ENCODE data around the gene ETV5.

DNA sequence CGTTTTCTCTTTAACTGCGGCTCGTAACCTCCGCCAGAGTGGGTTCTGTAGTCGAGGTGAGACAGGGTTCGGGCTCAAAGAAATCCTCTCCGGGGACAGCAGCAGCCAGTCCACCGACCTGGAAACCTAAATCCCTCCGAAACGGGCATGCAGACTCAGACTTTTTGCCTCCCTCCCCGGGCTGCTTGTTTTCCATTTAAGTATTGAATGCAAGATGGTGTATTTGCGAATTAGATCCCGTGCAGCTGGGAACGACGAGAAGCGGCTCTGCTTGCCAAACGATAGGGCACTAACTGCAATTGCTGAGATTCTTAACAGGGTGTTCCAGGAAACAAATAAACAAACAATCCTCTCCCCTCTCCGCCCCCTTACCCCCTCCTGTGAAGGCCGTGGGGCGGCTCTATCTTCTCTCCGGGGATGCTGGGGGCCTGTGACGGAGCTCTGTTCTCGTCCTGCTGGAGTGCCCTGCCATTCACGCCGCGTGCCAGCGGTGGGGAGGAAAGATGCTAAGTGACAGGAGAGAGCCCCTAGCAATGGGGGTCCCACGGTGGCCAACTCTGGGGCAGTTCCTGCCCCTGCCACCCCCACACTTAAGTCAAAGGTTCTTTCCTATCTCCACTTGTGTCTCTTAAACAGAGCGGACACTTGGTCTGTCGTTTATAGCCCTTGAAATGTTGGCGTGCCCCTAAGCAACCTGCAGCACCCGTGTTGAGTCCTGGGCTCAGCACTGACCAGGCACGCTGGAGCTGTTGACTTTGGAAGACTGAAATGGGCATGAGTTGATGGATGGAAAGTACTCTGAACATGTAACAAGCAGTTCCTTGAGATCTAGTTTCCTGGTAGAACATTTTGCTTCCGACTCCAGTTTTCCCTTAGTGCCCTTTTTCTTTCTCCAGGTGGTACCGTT, 1.3 kb upstream of the ETV5 start:
- no peak for TF ChIP-seq CTCF (IDR thresholded peaks at IDR 0.05)
- no peak for TF ChIP-seq POLR2AphosphoS5 (IDR thresholded peaks at IDR 0.05)
